Trophoblast cell (in vitro differentiated cells and primary cell): ENCODE measurements around the gene IGF1R.

Experiments used
- DNase-seq, 2 donors: peaks; one replicate each; pipeline ENCODE4 v3.0.0-alpha.2; 2016
- H2AFZ ChIP-seq: 2 replicates; pipeline ENCODE4 v1.6.1; 2013; ENCODE audit warnings: low read length, moderate library complexity, mild to moderate bottlenecking; ENCODE audit not compliant: insufficient read depth, poor library complexity
- H2AK5ac ChIP-seq: 2 replicates; pipeline ENCODE4 v1.6.1; 2013; ENCODE audit warnings: mild to moderate bottlenecking, low read length
- H2BK120ac ChIP-seq: 2 replicates; pipeline ENCODE4 v1.6.1; 2013; ENCODE audit warnings: low read length, mild to moderate bottlenecking, moderate library complexity; ENCODE audit not compliant: insufficient read depth, poor library complexity
- H2BK12ac ChIP-seq: 2 replicates; pipeline ENCODE4 v1.6.1; 2013; ENCODE audit warnings: mild to moderate bottlenecking, low read length, moderate library complexity
- H2BK5ac ChIP-seq: 2 replicates; pipeline ENCODE4 v1.6.1; 2013; ENCODE audit warnings: low read length, low read depth, moderate library complexity, mild to moderate bottlenecking; ENCODE audit not compliant: poor library complexity
- H3K14ac ChIP-seq: 2 replicates; pipeline ENCODE4 v1.6.1; 2013; ENCODE audit warnings: mild to moderate bottlenecking, low read length
- H3K18ac ChIP-seq: 2 replicates; pipeline ENCODE4 v1.6.1; 2013; ENCODE audit warnings: mild to moderate bottlenecking, low read length
- H3K23ac ChIP-seq: 2 replicates; pipeline ENCODE4 v1.6.1; 2013; ENCODE audit warnings: low read length
- H3K27ac ChIP-seq: 2 replicates; pipeline ENCODE4 v1.5.1; 2013; ENCODE audit warnings: low read depth, mild to moderate bottlenecking, inconsistent platforms, low read length, moderate library complexity
- H3K27me3 ChIP-seq: 2 replicates; pipeline ENCODE4 v1.6.1; 2013; ENCODE audit warnings: inconsistent platforms, mild to moderate bottlenecking, low read length, moderate library complexity; ENCODE audit not compliant: insufficient read depth
- H3K36me3 ChIP-seq, 2 experiments: 1 replicate in 1 of 2; 2 replicates in 1 of 2; pipeline ENCODE4 v1.6.1; 2013; ENCODE audit warnings: low read length in 2 of 2, mild to moderate bottlenecking in 2 of 2, moderate library complexity in 1 of 2; ENCODE audit not compliant: insufficient read depth in 2 of 2, control insufficient read depth in 1 of 2
- H3K4ac ChIP-seq: 2 replicates; pipeline ENCODE4 v1.6.1; 2013; ENCODE audit warnings: low read depth, mild to moderate bottlenecking, low read length, moderate library complexity
- H3K4me1 ChIP-seq, 2 experiments: 1 replicate in 1 of 2; 2 replicates in 1 of 2; pipeline ENCODE4 v1.6.1; 2013; ENCODE audit warnings: low read length in 2 of 2, mild to moderate bottlenecking in 2 of 2, moderate library complexity in 1 of 2; ENCODE audit not compliant: insufficient read depth in 2 of 2, control insufficient read depth in 1 of 2
- H3K4me2 ChIP-seq: 2 replicates; pipeline ENCODE4 v1.6.1; 2013; ENCODE audit warnings: inconsistent platforms, mild to moderate bottlenecking, low read length, moderate library complexity
- H3K4me3 ChIP-seq: 2 replicates; pipeline ENCODE4 v1.5.1; 2013; ENCODE audit warnings: mild to moderate bottlenecking, low read depth, low read length, inconsistent platforms
- H3K79me1 ChIP-seq: one replicate; pipeline ENCODE4 v1.6.1; 2013; ENCODE audit warnings: low read length
- H3K79me2 ChIP-seq: 2 replicates; pipeline ENCODE4 v1.6.1; 2013; ENCODE audit warnings: low read length, mild to moderate bottlenecking; ENCODE audit not compliant: control insufficient read depth, insufficient read depth, poor library complexity
- H3K9ac ChIP-seq: 2 replicates; pipeline ENCODE4 v1.6.1; 2013; ENCODE audit warnings: mild to moderate bottlenecking, low read length
- H3K9me3 ChIP-seq: 2 replicates; pipeline ENCODE4 v1.6.1; 2013; ENCODE audit warnings: low read depth, mild to moderate bottlenecking, control low read depth, inconsistent platforms, low read length; ENCODE audit not compliant: insufficient read depth
- H4K12ac ChIP-seq: 2 replicates; pipeline ENCODE4 v1.6.1; 2013; ENCODE audit warnings: low read depth, mild to moderate bottlenecking, low read length, moderate library complexity
- H4K8ac ChIP-seq: 2 replicates; pipeline ENCODE4 v1.6.1; 2013; ENCODE audit warnings: low read depth, mild to moderate bottlenecking, low read length, moderate library complexity
- H4K91ac ChIP-seq: one replicate; pipeline ENCODE4 v1.6.1; 2013; ENCODE audit warnings: low read depth, mild to moderate bottlenecking, low read length, moderate library complexity
- WGBS: extraction: QIAGEN DNeasy Blood & Tissue Kit; methylation state at CpG from one replicate; pipeline ENCODE4 v1.1.7; 2013; ENCODE audit warnings: missing lambda C conversion rate; ENCODE audit not compliant: insufficient read length, insufficient coverage; ENCODE audit errors: extremely low coverage; 5-methylcytosine and 5-hydroxymethylcytosine counted together

The IGF1R gene

DNA sequence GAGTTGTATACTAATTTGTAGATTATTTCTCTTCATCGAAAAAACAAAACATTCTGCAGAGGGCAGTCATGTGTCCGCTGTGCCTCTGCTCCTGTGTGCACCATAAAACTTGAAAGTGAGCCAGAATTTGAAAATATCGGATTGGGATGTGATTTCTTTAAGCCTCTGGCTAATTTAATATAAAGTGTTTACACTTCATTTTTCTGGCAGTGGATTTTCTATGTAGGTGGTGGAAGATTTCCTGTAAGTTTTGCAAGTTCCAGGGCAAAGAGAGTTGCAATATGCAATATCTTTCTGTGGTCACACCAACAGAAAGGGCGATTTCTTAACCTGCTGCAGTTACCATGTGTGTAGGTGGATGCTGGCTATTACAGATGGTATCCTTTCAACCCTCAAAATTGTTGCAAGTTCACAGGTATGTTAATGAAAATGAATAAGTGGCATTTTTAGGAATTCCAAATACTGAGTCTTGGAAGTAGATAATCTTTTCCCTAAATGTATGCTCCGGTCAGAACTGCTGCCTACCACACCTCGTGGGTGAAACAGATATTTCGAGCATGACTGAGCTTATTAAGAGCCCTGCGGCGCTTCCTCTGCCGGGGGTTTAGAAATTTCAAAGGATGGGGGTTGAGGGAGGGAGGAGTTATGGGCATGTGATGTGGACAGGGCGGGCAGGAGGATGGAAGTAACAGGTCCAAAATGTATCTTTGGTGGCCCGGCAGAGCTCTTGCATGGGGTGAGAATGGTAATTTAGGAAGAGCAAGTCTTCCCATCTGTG is 225.3 kb downstream of the IGF1R start:
- H3K36me3 ChIP-seq: peaks cover 0 to 4% of the 10 kb centered on the region in 2 experiments
- no peak overlapping the region for H3K4ac ChIP-seq
- H4K12ac ChIP-seq: no peak overlapping the region
- no peak overlapping the region for H2AK5ac ChIP-seq
- WGBS: no CpG with 5 or more reads among the region's 12 CpGs
- peaks cover 8% of the 10 kb centered on the region for H3K79me2 ChIP-seq
- H3K4me1 ChIP-seq: peaks cover 17 to 19% of the 10 kb centered on the region in 2 experiments
- no peak overlapping the region for H3K4me2 ChIP-seq
- H3K9me3 ChIP-seq: no peaks in the 10 kb centered on the region
- H3K27me3 ChIP-seq: no peaks in the 10 kb centered on the region
- no peak overlapping the region for H3K18ac ChIP-seq
- H4K8ac ChIP-seq: no peak overlapping the region
- peak; percentile 91 to 96 for DNase-seq
- H4K91ac ChIP-seq: no peak overlapping the region
- no peak overlapping the region for H2BK120ac ChIP-seq
- no peak overlapping the region for H2BK5ac ChIP-seq
- H2AFZ ChIP-seq: no peak overlapping the region
- H3K79me1 ChIP-seq: peaks cover 5% of the 10 kb centered on the region
- H3K27ac ChIP-seq: no peak overlapping the region
- no peak overlapping the region for H3K14ac ChIP-seq
- H2BK12ac ChIP-seq: no peak overlapping the region
- no peak overlapping the region for H3K9ac ChIP-seq
- H3K4me3 ChIP-seq: no peak overlapping the region
- no peak overlapping the region for H3K23ac ChIP-seq

DNA sequence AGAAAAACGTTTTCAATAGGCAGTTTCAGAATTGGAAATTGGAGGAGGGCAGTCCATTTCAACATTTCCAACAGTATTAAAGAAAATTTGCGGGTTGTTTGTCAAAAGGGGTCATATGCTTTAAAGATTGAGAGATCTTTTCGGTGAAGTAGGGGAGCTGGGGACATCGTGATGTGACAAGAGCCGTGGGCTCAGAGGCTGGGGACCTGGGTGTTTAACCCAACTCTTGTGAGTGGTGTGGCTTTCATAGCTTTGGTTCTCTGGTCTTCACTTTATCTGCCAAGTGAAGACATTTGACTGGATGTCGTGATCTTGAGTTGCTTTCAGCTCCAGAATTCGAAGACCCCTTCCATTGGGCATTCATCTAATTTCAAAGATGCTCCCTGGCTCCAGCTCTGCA is 226.0 kb downstream of the IGF1R start:
- Histone ChIP-seq H3K4ac (peak overlapping the region; percentile 34), H2AFZ (no peak overlapping the region), H4K12ac (no peak overlapping the region), H3K27ac (peak overlapping the region; percentile 2), H2BK120ac (peak overlapping the region; percentile 25), H3K14ac (no peak overlapping the region), H2BK5ac (no peak overlapping the region), H3K4me1 (peaks cover 16 to 18% of the 10 kb centered on the region in 2 experiments), H3K18ac (peak overlapping the region; percentile 43), H2AK5ac (peak overlapping the region; percentile 30), H3K9me3 (no peaks in the 10 kb centered on the region), H3K4me2 (no peak overlapping the region), H3K4me3 (no peak overlapping the region), H3K23ac (no peak overlapping the region), H3K9ac (no peak overlapping the region), H2BK12ac (no peak overlapping the region), H3K79me2 (peaks cover 11% of the 10 kb centered on the region), H3K27me3 (no peaks in the 10 kb centered on the region), H3K36me3 (peaks cover 0 to 4% of the 10 kb centered on the region in 2 experiments), H4K8ac (no peak overlapping the region), H3K79me1 (peaks cover 7% of the 10 kb centered on the region), H4K91ac (peak overlapping the region; percentile 52)
- WGBS: no CpG with 5 or more reads among the region's 7 CpGs
- DNase-seq: no peak

- H2BK12ac ChIP-seq: no peak overlapping the region
- no peak overlapping the region for H3K14ac ChIP-seq
- H3K23ac ChIP-seq: no peak overlapping the region
- no peak overlapping the region for H4K8ac ChIP-seq
- H2BK120ac ChIP-seq: peak overlapping the region; percentile 25
- H3K9ac ChIP-seq: no peak overlapping the region
- H3K4me2 ChIP-seq: no peak overlapping the region
- DNase-seq: no peak
- H3K9me3 ChIP-seq: no peaks in the 10 kb centered on the region
- no peak overlapping the region for H2BK5ac ChIP-seq
- no peak overlapping the region for H4K12ac ChIP-seq
- H3K4ac ChIP-seq: peak overlapping the region; percentile 34
- H3K27me3 ChIP-seq: no peaks in the 10 kb centered on the region
- H3K4me1 ChIP-seq: peaks cover 16 to 18% of the 10 kb centered on the region in 2 experiments
- peak overlapping the region; percentile 30 for H2AK5ac ChIP-seq
- peaks cover 12% of the 10 kb centered on the region for H3K79me2 ChIP-seq
- peak overlapping the region; percentile 2 for H3K27ac ChIP-seq
- peak overlapping the region; percentile 52 for H4K91ac ChIP-seq
- peaks cover 0 to 4% of the 10 kb centered on the region in 2 experiments for H3K36me3 ChIP-seq
- no peak overlapping the region for H2AFZ ChIP-seq
- no peak overlapping the region for H3K4me3 ChIP-seq
- peak overlapping the region; percentile 43 for H3K18ac ChIP-seq
- WGBS: no CpG with 5 or more reads among the region's 8 CpGs
- peaks cover 7% of the 10 kb centered on the region for H3K79me1 ChIP-seq
These were observed 226.4 kb downstream of the IGF1R start for GRCh38 chr15:98874773-98875172.

DNA sequence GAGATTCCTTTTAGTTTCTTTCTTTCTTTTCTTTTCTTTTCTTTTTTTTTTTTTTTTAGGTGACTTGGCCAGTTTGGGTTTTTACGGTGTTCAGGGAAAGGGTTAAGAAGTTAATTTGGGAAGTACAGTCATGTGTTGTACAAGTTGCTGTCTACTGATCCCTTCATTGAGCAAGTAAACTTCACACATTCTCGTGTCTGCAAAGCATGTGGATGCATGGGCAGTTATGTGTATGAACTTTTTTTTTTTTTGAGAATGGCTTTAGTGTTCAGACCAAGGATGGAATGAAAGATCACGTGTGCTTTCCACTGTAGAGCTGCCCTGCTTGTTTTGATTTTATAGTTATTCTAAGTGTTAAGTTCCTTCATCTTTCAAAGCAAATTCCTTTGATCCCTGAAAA is 227.0 kb downstream of the IGF1R start:
- no CpG with 5 or more reads among the region's 3 CpGs for WGBS
- DNase-seq: no peak
- no peak overlapping the region for H2BK120ac ChIP-seq
- H3K14ac ChIP-seq: no peak overlapping the region
- H2AK5ac ChIP-seq: no peak overlapping the region
- no peak overlapping the region for H3K9ac ChIP-seq
- no peak overlapping the region for H4K12ac ChIP-seq
- H3K18ac ChIP-seq: no peak overlapping the region
- H3K23ac ChIP-seq: no peak overlapping the region
- no peak overlapping the region for H4K8ac ChIP-seq
- H2AFZ ChIP-seq: no peak overlapping the region
- H3K4me2 ChIP-seq: no peak overlapping the region
- H3K4me3 ChIP-seq: no peak overlapping the region
- H3K27me3 ChIP-seq: no peaks in the 10 kb centered on the region
- peaks cover 16 to 18% of the 10 kb centered on the region in 2 experiments for H3K4me1 ChIP-seq
- H3K36me3 ChIP-seq: peaks cover 0 to 4% of the 10 kb centered on the region in 2 experiments
- H4K91ac ChIP-seq: no peak overlapping the region
- H3K27ac ChIP-seq: no peak overlapping the region
- H2BK12ac ChIP-seq: no peak overlapping the region
- H3K4ac ChIP-seq: peak overlapping the region; percentile 95
- peaks cover 12% of the 10 kb centered on the region for H3K79me2 ChIP-seq
- H3K9me3 ChIP-seq: no peaks in the 10 kb centered on the region
- no peak overlapping the region for H2BK5ac ChIP-seq
- peaks cover 7% of the 10 kb centered on the region for H3K79me1 ChIP-seq
